AG04450 (cell line): Measurements from ENCODE around the gene R3HDM1. TPM values are rescaled to one million over a fixed set of nuclear protein-coding genes. Genes with fewer than 3 reads are reported as not detected.
"Not testable (repeated sequence)": the region's sequence is repeated elsewhere in the genome, so short reads cannot be mapped to it uniquely, and the experiment has no call there.

Source experiments
- CTCF ChIA-PET: fragments of 300-600, 350-600 bp; formaldehyde crosslinking; extraction: SDS; loops from one replicate; lab custom pipeline; 2022; ENCODE audit warnings: antibody characterized with exemption, inconsistent platforms; lab: Charles Lee
- POLR2A ChIA-PET: fragments of 350-600 bp; formaldehyde crosslinking; extraction: SDS; loops from one replicate; lab custom pipeline; 2021; ENCODE audit warnings: antibody characterized with exemption, inconsistent platforms; lab: Yijun Ruan, JAX
- DNase-seq: peaks from one replicate; pipeline ENCODE4 v3.0.0-alpha.2; 2011; ENCODE audit warnings: low read depth, low spot score
- H3K27ac ChIP-seq: one replicate; pipeline ENCODE4 v1.5.1; 2012; ENCODE audit warnings: low read depth, low read length, control low read depth
- H3K27me3 ChIP-seq: one replicate; pipeline ENCODE4 v1.6.0; 2012; ENCODE audit warnings: low read length; ENCODE audit not compliant: control insufficient read depth, insufficient read depth
- H3K4me3 ChIP-seq: 2 replicates; pipeline ENCODE4 v1.5.1; 2011; ENCODE audit warnings: mild to moderate bottlenecking, low read depth, low read length, control low read depth
- H3K9me3 ChIP-seq: 2 replicates; pipeline ENCODE4 v1.5.1; 2012; ENCODE audit warnings: low read length; ENCODE audit not compliant: control insufficient read depth, insufficient read depth
- polyA plus RNA-seq: library from polyadenylated mRNA; depleted of rRNA; stranded (reverse); fragments of >200 nt; gene quantifications from 2 replicates; pipeline ENCODE4 v1.2.3, GENCODE V29; 2011
- TF ChIP-seq, protein P1 (sequence below): IDR thresholded peaks from 2 replicates; pipeline ENCODE4 v1.5.1; 2011; ENCODE audit warnings: low read depth, low read length, control low read depth, inconsistent platforms

Gene R3HDM1
- polyA plus RNA-seq, 1 experiment, result 39.1 TPM

DNA sequence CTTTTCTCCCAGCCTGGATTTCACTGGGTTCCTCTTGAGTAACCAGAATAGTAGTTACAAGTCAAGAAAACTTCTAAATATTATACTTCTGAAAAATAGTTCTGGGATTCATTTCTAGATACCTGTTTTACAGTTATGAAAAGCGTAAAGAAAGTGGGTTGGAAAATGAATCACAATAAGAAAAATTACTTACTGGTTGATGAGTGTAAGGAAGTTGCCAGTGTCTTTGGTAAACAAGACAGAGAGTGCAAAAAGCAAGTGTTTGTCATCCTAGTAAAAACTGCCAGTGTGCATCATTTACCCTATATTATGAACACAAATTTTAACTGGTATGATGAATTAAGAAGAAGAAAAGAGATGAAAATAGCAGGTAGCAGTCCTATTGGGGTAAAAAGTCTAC lies 88.9 kb downstream of the R3HDM1 start:
- no peak for DNase-seq
- CTCF ChIA-PET, result interaction anchor here (2.5 kb wide), 1 partner anchor 616 kb away, joined by 12 read pairs; no protein-coding TSS in a partner anchor
- no peak overlapping the region for H3K4me3 ChIP-seq
- H3K27ac ChIP-seq, result no peak overlapping the region
- H3K9me3 ChIP-seq, result no peaks in the 10 kb centered on the region
- POLR2A ChIA-PET, result no interaction called here
- TF ChIP-seq, protein P1, sequence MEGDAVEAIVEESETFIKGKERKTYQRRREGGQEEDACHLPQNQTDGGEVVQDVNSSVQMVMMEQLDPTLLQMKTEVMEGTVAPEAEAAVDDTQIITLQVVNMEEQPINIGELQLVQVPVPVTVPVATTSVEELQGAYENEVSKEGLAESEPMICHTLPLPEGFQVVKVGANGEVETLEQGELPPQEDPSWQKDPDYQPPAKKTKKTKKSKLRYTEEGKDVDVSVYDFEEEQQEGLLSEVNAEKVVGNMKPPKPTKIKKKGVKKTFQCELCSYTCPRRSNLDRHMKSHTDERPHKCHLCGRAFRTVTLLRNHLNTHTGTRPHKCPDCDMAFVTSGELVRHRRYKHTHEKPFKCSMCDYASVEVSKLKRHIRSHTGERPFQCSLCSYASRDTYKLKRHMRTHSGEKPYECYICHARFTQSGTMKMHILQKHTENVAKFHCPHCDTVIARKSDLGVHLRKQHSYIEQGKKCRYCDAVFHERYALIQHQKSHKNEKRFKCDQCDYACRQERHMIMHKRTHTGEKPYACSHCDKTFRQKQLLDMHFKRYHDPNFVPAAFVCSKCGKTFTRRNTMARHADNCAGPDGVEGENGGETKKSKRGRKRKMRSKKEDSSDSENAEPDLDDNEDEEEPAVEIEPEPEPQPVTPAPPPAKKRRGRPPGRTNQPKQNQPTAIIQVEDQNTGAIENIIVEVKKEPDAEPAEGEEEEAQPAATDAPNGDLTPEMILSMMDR, result no peak
- H3K27me3 ChIP-seq, result no peaks in the 10 kb centered on the region

DNA sequence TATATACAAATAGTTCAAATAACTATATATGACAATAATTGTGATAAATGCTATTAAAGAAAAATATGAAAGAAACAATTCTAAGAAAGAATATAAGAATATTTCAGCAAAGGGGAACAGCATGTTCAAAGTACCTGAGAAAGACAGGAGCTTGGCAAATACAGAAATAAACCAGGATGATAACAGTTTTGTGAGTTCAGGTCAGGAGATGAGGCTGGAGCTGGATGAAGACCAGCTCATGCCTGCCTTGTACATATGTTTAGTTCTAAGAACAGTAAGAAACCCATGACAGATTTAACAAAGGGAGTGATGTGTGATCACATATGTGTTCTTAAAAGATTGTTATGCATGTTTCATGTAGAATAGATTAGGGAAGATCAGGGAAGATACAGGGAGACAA lies 98.2 kb downstream of the R3HDM1 start:
- DNase-seq, result no peak
- POLR2A ChIA-PET, result no interaction called here
- no peak overlapping the region for H3K27ac ChIP-seq
- TF ChIP-seq, protein P1, result no peak
- no peaks in the 10 kb centered on the region for H3K27me3 ChIP-seq
- no peak overlapping the region for H3K4me3 ChIP-seq
- CTCF ChIA-PET, result no interaction called here
- no peaks in the 10 kb centered on the region for H3K9me3 ChIP-seq

DNA sequence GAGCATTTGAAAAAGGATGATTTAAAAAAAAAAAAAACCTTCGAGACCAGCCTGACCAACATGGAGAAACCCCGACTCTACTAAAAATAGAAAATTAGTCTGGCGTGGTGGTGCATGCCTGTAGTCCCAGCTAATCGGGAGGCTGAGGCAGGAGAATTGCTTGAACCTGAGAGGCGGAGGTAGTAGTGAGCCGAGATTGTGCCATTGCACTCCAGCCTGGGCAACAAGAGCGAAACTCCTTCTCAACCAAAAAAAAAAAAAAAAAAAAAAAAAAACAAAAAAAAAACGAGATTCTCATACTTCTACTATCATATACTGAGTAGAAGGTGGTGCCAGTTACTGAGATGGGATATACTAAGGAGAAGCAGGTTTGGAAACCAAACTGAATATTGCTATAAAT lies 98.8 kb downstream of the R3HDM1 start:
- POLR2A ChIA-PET, H3K9me3 ChIP-seq, DNase-seq, H3K27me3 ChIP-seq, H3K27ac ChIP-seq, H3K4me3 ChIP-seq: not testable (repeated sequence)
- CTCF ChIA-PET, result interaction anchor here (1.5 kb wide), 1 partner anchor 626 kb away, joined by 3 read pairs; no protein-coding TSS in a partner anchor

DNA sequence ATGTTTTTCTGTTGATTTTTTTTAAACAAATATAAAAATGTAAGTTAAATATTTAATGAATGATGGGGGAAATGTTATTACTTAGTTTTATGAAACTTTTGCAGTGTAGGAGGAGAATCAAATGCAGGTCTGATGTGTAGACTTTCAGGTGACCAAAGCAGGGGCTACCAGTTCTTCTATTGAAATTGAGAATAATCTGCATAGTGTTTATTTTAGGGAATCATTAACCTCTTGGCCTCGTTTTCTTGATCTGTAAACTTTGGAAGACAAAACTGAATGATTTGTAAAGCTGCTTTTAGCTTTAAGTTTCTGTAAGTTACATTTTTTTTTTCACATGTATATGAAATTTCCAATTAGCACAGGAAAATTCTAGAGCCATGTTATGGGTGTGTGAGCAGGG lies 99.2 kb downstream of the R3HDM1 start:
- CTCF ChIA-PET, result interaction anchor here (0.6 to 1.5 kb wide), 2 partner anchors 53 to 626 kb away, joined by 3 to 5 read pairs; no protein-coding TSS in a partner anchor
- H3K27me3 ChIP-seq, result no peaks in the 10 kb centered on the region
- H3K4me3 ChIP-seq, result no peak overlapping the region
- H3K9me3 ChIP-seq, result no peaks in the 10 kb centered on the region
- no peak for DNase-seq
- POLR2A ChIA-PET, result interaction anchor here (0.7 kb wide), 1 partner anchor 1709 kb away, joined by 3 read pairs; no protein-coding TSS in a partner anchor
- H3K27ac ChIP-seq, result no peak overlapping the region
- TF ChIP-seq, protein P1, result no peak

DNA sequence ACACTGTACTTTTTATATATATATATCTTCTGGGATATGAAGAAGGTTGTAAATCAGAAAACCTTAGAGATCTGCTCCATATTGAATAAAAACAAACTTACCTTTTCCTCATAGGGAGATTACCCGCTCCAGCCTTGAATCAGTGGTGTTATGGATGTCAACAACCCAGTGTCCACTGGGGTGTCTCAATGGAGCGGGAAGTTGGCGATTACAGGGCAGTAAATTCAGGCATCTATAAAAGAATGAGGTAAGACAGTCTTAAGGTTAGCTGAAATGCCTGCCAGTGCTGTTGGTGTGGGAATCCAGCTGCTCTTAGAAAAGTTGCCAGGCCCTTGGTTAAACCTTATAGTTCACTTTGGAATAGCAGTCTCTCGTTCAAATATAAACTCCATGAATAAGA lies 102.3 kb downstream of the R3HDM1 start:
- no peak for DNase-seq
- Histone ChIP-seq H3K27ac (no peak overlapping the region), H3K9me3 (no peaks in the 10 kb centered on the region), H3K4me3 (no peak overlapping the region), H3K27me3 (no peaks in the 10 kb centered on the region)
- ChIA-PET CTCF (no interaction called here), POLR2A (no interaction called here)
- TF ChIP-seq, protein P1, result no peak
